ENCODE data around the gene SLC25A10.

SLC25A10 gene

DNA sequence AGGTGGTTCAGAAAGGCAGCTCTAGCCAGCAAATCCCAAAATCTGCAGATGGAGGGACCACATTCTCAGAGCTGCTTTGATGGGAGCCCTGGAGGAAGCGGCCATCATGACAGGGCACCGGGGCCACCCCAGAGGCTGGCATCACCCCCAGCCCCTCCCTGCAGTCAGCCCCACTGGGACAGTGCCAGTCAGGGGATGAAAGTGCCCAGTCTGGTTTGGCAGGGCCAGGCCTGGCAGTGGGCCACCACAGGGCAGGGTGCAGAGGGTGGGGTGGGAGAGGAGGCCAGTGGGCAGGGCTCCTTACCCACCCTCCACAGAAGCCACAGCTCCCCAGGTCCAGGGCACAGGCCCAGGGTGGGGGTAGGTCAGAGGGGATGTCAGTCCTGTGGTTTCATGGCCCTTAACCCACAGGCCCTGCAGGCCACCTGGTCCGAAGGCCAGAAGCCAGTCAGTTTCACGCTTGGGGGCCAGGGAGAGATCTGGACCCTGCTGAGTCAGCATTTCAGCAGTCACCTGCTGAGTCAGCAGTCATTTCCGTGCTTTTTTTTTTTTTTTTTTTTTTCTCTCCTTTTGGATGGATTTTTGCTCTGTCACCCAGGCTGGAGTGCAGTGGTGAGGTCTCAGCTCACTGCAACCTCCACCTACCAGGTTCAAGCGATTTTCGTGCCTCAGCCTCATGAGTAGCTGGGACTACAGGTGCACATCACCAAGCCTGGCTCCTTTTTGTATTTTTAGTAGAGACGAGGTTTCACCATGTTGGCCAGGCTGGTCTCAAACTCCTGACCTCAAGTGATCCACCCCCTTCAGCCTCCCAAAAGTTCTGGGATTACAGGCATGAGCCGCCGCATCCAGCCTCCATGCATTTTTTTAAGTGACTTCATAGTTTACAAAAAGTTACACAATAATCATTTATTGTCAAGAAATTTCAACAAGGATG, 10.4 kb downstream of the SLC25A10 start (continued):
- TF ChIP-seq, protein P1, sequence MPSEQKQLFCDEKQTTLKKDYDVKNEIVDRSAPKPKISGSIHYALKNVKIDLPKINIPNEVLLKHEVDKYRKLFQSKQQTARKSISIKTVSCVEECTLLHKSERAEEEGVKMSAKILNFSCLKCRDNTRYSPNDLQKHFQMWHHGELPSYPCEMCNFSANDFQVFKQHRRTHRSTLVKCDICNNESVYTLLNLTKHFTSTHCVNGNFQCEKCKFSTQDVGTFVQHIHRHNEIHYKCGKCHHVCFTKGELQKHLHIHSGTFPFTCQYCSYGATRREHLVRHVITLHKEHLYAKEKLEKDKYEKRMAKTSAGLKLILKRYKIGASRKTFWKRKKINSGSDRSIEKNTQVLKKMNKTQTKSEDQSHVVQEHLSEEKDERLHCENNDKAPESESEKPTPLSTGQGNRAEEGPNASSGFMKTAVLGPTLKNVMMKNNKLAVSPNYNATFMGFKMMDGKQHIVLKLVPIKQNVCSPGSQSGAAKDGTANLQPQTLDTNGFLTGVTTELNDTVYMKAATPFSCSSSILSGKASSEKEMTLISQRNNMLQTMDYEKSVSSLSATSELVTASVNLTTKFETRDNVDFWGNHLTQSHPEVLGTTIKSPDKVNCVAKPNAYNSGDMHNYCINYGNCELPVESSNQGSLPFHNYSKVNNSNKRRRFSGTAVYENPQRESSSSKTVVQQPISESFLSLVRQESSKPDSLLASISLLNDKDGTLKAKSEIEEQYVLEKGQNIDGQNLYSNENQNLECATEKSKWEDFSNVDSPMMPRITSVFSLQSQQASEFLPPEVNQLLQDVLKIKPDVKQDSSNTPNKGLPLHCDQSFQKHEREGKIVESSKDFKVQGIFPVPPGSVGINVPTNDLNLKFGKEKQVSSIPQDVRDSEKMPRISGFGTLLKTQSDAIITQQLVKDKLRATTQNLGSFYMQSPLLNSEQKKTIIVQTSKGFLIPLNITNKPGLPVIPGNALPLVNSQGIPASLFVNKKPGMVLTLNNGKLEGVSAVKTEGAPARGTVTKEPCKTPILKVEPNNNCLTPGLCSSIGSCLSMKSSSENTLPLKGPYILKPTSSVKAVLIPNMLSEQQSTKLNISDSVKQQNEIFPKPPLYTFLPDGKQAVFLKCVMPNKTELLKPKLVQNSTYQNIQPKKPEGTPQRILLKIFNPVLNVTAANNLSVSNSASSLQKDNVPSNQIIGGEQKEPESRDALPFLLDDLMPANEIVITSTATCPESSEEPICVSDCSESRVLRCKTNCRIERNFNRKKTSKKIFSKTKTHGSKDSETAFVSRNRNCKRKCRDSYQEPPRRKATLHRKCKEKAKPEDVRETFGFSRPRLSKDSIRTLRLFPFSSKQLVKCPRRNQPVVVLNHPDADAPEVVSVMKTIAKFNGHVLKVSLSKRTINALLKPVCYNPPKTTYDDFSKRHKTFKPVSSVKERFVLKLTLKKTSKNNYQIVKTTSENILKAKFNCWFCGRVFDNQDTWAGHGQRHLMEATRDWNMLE (tag by site-specific recombination; conservative IDR thresholded peaks at IDR 0.05; ENCODE audit: low read depth) = no peak
- no peak for TF ChIP-seq ZNF48 (tag by site-specific recombination; IDR thresholded peaks at IDR 0.05)
- TF ChIP-seq ZNF354C (tag by site-specific recombination; IDR thresholded peaks at IDR 0.05; ENCODE audit: borderline replicate concordance, low read depth) = no peak
- TF ChIP-seq, protein P2, sequence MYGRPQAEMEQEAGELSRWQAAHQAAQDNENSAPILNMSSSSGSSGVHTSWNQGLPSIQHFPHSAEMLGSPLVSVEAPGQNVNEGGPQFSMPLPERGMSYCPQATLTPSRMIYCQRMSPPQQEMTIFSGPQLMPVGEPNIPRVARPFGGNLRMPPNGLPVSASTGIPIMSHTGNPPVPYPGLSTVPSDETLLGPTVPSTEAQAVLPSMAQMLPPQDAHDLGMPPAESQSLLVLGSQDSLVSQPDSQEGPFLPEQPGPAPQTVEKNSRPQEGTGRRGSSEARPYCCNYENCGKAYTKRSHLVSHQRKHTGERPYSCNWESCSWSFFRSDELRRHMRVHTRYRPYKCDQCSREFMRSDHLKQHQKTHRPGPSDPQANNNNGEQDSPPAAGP (tag by site-specific recombination; IDR thresholded peaks at IDR 0.05) = peak; percentile 58; the same call in 1 of the 2 replicates
- no peak for TF ChIP-seq OSR2 (tag by site-specific recombination; IDR thresholded peaks at IDR 0.05)
- TF ChIP-seq, protein P3, sequence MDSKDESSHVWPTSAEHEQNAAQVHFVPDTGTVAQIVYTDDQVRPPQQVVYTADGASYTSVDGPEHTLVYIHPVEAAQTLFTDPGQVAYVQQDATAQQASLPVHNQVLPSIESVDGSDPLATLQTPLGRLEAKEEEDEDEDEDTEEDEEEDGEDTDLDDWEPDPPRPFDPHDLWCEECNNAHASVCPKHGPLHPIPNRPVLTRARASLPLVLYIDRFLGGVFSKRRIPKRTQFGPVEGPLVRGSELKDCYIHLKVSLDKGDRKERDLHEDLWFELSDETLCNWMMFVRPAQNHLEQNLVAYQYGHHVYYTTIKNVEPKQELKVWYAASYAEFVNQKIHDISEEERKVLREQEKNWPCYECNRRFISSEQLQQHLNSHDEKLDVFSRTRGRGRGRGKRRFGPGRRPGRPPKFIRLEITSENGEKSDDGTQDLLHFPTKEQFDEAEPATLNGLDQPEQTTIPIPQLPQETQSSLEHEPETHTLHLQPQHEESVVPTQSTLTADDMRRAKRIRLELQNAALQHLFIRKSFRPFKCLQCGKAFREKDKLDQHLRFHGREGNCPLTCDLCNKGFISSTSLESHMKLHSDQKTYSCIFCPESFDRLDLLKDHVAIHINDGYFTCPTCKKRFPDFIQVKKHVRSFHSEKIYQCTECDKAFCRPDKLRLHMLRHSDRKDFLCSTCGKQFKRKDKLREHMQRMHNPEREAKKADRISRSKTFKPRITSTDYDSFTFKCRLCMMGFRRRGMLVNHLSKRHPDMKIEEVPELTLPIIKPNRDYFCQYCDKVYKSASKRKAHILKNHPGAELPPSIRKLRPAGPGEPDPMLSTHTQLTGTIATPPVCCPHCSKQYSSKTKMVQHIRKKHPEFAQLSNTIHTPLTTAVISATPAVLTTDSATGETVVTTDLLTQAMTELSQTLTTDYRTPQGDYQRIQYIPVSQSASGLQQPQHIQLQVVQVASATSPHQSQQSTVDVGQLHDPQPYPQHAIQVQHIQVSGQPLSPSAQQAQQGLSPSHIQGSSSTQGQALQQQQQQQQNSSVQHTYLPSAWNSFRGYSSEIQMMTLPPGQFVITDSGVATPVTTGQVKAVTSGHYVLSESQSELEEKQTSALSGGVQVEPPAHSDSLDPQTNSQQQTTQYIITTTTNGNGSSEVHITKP (tag by site-specific recombination; IDR thresholded peaks at IDR 0.05) = no peak
- TF ChIP-seq, protein P4, sequence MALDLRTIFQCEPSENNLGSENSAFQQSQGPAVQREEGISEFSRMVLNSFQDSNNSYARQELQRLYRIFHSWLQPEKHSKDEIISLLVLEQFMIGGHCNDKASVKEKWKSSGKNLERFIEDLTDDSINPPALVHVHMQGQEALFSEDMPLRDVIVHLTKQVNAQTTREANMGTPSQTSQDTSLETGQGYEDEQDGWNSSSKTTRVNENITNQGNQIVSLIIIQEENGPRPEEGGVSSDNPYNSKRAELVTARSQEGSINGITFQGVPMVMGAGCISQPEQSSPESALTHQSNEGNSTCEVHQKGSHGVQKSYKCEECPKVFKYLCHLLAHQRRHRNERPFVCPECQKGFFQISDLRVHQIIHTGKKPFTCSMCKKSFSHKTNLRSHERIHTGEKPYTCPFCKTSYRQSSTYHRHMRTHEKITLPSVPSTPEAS (tag by site-specific recombination; IDR thresholded peaks at IDR 0.05) = no peak
- no peak for TF ChIP-seq ZNF223 (tag by site-specific recombination; IDR thresholded peaks at IDR 0.05)
- TF ChIP-seq ZNF292 (tag by site-specific recombination; IDR thresholded peaks at IDR 0.05; ENCODE audit: borderline replicate concordance, low read depth) = no peak
- peak; percentile 55 for TF ChIP-seq ZBTB8A (tag by site-specific recombination; IDR thresholded peaks at IDR 0.05)
- no peak for TF ChIP-seq ZNF426 (tag by site-specific recombination; IDR thresholded peaks at IDR 0.05)
- no peak for TF ChIP-seq REPIN1 (tag by site-specific recombination; IDR thresholded peaks at IDR 0.05; ENCODE audit: low read depth)
- no peak for TF ChIP-seq ZBTB1 (tag by site-specific recombination; IDR thresholded peaks at IDR 0.05)
- TF ChIP-seq ZNF324 (tag by site-specific recombination; IDR thresholded peaks at IDR 0.05) = 0 out of 2 replicates have a peak, but pooled peaks have one; percentile 23
